Upper lobe of left lung (tissue), 6 donors: ENCODE results near the gene CLEC16A. TPM values are rescaled to one million over a fixed set of nuclear protein-coding genes. Genes with fewer than 3 reads are reported as not detected.

ENCODE experiments used
- ATAC-seq, 2 donors: fragments of 200-7000 bp; cut with Tn5 transposase; one replicate each; pipeline ENCODE4 v1.9.1; 2022; ENCODE audit warnings: mild to moderate bottlenecking in 2 of 2, moderate library complexity in 2 of 2; ENCODE audit not compliant: low FRiP score in 2 of 2
- DNase-seq, 2 donors: peaks; one replicate each; pipeline ENCODE4 v3.0.0-alpha.2; 2019 to 2020
- H3K27ac ChIP-seq, 4 donors: fragments of 200-600 bp; sonication (generic); one replicate each; pipeline ENCODE4 v1.5.1; 2016 to 2019
- H3K27me3 ChIP-seq, 4 donors: fragments of 200-600 bp; sonication (generic); one replicate each; pipeline ENCODE4 v1.5.1; 2017 to 2019
- H3K36me3 ChIP-seq, 4 donors: fragments of 200-600 bp; sonication (generic); one replicate each; pipeline ENCODE4 v1.5.1; 2016 to 2019
- H3K4me1 ChIP-seq, 4 donors: fragments of 200-600 bp; sonication (generic); one replicate each; pipeline ENCODE4 v1.5.1; 2018 to 2019
- H3K4me3 ChIP-seq, 4 donors: fragments of 200-600 bp; sonication (generic); one replicate each; pipeline ENCODE4 v1.5.1; 2017 to 2019; ENCODE audit warnings: mild to moderate bottlenecking in 2 of 4, moderate library complexity in 1 of 4
- H3K9me3 ChIP-seq, 4 donors: fragments of 200-600 bp; sonication (generic); one replicate each; pipeline ENCODE4 v1.5.1; 2018 to 2019
- EP300 ChIP-seq, 4 donors: sonication (generic); formaldehyde crosslinking; IDR thresholded peaks; one replicate each; pipeline ENCODE4 v1.5.1; 2017; ENCODE audit warnings: antibody characterized with exemption in 4 of 4, control low read depth in 2 of 4
- POLR2A ChIP-seq, 4 donors: fragments of 450-650 bp; IDR thresholded peaks; one replicate each; pipeline ENCODE4 v1.5.1; 2016 to 2017; ENCODE audit warnings: antibody characterized with exemption in 4 of 4, mild to moderate bottlenecking in 2 of 4
- POLR2AphosphoS5 ChIP-seq, 2 donors: sonication (generic); formaldehyde crosslinking; IDR thresholded peaks; one replicate each; pipeline ENCODE4 v1.5.1; 2017; ENCODE audit warnings: antibody characterized with exemption in 2 of 2
- WGBS, 2 donors: methylation state at CpG; one replicate each; pipeline ENCODE4 v1.1.5; 2017 to 2018; 5-methylcytosine and 5-hydroxymethylcytosine counted together
- total RNA-seq, 6 donors: library from RNA; depleted of rRNA in 4 of 6; stranded (reverse); fragments of >200 nt in 4 of 6; gene quantifications; one replicate each; pipeline versions ENCODE4 v1.1.0 to v1.2.1, GENCODE V29; 2016 to 2021
- TF ChIP-seq, protein P1 (sequence below), 6 experiments: fragments of 450-650 bp in 4 of 6; fragments of 200-600 bp in 2 of 6; sonication (generic) in 2 of 6; IDR thresholded peaks; one replicate each; pipeline ENCODE4 v1.5.1; 2016 to 2019; ENCODE audit warnings: antibody characterized with exemption in 6 of 6
- donor health status: DM: no; HTN: no; CAD: no; lungs with moderate emphysema.
- donor health status: DM: no; HTN: yes; CAD: no; lungs with severe emphysema.

Gene CLEC16A
- total RNA-seq, 6 donors from 2014 or later = 33.3 to 85.9 (median 46.4) TPM

DNA sequence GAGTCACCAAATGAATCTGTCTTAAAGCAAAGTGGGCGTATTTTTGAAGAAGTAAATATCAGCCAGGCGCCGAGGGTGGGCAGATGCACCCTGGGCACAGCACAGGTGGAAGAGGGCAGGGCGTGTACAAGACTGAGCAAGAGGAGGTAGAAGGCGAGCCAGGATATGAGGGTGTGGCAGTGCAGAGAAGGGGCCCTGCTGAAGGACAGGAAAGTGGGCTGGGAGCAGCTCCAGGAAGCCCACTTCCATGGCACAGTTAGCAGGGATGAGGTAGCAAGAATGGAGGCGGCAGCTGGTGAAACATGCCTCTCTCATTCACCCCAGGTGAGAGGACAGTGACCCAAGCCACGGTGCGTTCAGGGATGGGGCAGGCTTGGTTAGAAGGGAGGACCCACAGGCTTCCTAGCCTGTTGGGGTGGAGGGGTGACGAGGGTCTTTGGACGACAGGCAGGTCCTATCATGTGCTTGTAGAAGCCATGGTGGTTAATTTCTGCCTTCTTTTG lies 149.3 kb downstream of the CLEC16A start:
- peak in 1 of 2 donors; percentile 9 for ATAC-seq
- no peak for TF ChIP-seq POLR2A (IDR thresholded peaks at IDR 0.05)
- peaks cover 0 to 28% (median 4%) of the 10 kb centered on the region in 4 donors for H3K36me3 ChIP-seq
- H3K9me3 ChIP-seq = no peaks in the 10 kb centered on the region
- WGBS, 2 donors = 69% methylated on average over 10 of the region's 10 CpGs
- DNase-seq = no peak
- H3K27ac ChIP-seq = peak overlapping the region; percentile 16 to 70 (median 44)
- H3K4me1 ChIP-seq = peaks cover 13 to 28% (median 17%) of the 10 kb centered on the region in 4 donors
- no peak overlapping the region for H3K4me3 ChIP-seq
- H3K27me3 ChIP-seq = no peaks in the 10 kb centered on the region

DNA sequence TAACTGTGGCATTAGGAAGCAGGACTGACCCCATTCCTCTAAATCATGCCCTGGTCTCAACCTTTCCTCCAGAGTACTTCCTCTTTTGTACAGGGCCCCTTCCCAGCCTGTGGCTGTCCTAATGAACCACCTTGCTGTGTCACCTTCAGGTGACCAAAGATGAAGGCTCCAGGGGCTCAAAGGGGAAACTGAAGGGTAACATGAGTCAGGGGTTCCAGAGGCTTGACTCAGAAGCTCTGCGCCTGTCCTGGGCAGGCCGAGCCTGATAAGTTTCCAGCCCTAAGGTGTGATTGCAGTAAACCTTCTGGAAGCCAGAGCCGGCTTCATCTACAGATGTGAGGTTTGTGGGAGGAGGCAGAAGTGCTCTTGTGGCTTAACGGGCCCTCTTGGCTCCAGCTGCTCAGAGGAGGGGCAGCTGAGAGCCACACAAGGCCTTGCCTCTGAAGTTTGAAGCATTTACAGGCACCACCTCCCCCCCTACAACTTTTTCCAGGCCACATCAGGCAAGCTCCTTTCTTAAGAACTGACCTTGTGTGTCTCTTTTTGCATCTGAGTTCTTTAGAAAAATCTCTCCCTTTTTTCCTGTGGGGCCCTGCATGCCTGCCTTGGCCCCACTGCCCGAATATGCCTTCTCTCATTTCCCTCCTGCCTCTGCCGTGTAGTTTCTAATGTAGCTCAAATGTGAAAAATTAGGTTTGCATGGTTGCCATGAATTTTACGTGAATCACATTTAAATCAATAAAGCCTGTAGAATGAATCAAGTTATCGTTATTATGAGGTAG lies 149.9 kb downstream of the CLEC16A start:
- Histone ChIP-seq H3K4me3 (no peak overlapping the region), H3K27ac (peak overlapping the region; percentile 16 to 70 (median 44)), H3K27me3 (no peaks in the 10 kb centered on the region), H3K9me3 (no peaks in the 10 kb centered on the region), H3K36me3 (peaks cover 0 to 30% (median 4%) of the 10 kb centered on the region in 4 donors), H3K4me1 (peaks cover 11 to 28% (median 17%) of the 10 kb centered on the region in 4 donors)
- peak in 1 of 2 donors; percentile 69 for DNase-seq
- TF ChIP-seq, protein P1, sequence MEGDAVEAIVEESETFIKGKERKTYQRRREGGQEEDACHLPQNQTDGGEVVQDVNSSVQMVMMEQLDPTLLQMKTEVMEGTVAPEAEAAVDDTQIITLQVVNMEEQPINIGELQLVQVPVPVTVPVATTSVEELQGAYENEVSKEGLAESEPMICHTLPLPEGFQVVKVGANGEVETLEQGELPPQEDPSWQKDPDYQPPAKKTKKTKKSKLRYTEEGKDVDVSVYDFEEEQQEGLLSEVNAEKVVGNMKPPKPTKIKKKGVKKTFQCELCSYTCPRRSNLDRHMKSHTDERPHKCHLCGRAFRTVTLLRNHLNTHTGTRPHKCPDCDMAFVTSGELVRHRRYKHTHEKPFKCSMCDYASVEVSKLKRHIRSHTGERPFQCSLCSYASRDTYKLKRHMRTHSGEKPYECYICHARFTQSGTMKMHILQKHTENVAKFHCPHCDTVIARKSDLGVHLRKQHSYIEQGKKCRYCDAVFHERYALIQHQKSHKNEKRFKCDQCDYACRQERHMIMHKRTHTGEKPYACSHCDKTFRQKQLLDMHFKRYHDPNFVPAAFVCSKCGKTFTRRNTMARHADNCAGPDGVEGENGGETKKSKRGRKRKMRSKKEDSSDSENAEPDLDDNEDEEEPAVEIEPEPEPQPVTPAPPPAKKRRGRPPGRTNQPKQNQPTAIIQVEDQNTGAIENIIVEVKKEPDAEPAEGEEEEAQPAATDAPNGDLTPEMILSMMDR (IDR thresholded peaks at IDR 0.05) = no peak
- peak in 1 of 2 donors; percentile 28 for ATAC-seq
- 42 to 73% methylated on average over 4 to 8 of the region's 8 CpGs for WGBS, 2 donors

DNA sequence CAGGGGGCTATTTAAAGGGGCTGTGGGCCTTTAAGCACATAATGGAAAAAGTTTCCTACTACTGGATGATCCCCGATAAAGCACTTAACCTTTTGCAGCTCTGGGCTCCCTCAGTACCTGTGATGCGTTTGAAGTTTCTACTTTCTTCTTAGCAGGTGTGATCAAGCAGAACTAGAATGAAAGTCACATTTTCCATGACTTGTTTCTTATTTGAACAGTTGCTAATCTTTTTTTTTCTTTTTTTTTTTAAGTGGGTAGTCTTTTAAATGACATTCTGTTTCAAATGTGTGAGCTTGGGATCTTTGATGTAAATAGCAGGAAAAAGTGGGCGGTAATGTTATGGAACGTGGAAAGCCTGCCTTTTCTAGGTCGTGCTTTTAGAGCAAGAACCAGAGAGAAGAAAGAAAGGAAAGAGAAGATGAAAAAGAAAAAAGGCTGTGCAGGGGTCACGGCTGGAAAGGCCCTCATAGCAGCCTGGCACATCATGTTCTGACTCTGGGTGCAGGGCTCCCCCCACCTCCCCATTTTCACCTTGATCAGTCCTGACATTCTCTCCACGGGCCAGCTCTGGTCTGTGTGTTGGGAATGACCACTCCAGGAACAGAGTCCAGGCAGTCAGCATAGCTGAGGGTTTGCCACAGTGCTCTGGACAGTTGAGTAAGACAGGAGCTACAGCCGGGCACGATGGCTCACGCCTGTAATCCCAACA lies 150.6 kb downstream of the CLEC16A start:
- Histone ChIP-seq H3K27ac (no peak overlapping the region), H3K27me3 (no peaks in the 10 kb centered on the region), H3K36me3 (peaks cover 0 to 30% (median 3%) of the 10 kb centered on the region in 4 donors), H3K4me1 (peaks cover 16 to 28% (median 21%) of the 10 kb centered on the region in 4 donors), H3K9me3 (no peaks in the 10 kb centered on the region), H3K4me3 (no peak overlapping the region)
- DNase-seq (no peak), ATAC-seq (no peak)
- TF ChIP-seq, protein P1 (IDR thresholded peaks at IDR 0.05) = no peak
- TF ChIP-seq POLR2A (IDR thresholded peaks at IDR 0.05) = no peak
- TF ChIP-seq POLR2AphosphoS5 (IDR thresholded peaks at IDR 0.05) = no peak
- TF ChIP-seq EP300 (IDR thresholded peaks at IDR 0.05) = no peak
- WGBS, 2 donors = 81 to 83% methylated on average over 10 of the region's 10 CpGs

DNA sequence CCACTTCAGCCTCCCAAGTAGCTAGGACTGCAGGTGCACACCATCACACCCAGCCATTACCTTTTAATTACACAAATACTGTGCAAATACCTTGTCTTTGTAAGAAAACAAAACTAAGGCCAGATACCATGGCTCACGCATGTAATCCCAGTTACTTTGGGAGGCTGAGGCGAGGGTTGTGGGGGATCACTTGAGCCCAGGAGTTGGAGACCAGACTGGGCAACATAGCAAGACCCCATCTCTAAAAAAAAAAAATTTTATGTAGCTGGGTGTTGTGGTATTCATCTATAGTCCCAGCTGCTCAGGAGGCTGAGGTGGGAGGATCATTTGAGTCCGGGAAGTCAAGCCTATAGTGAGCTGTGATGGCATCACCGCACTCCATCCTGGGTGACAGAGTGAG lies 151.6 kb downstream of the CLEC16A start:
- no peak for DNase-seq
- Histone ChIP-seq H3K9me3 (no peaks in the 10 kb centered on the region), H3K4me3 (no peak overlapping the region), H3K27ac (no peak overlapping the region), H3K4me1 (peaks cover 16 to 30% (median 23%) of the 10 kb centered on the region in 4 donors), H3K36me3 (peaks cover 0 to 29% (median 2%) of the 10 kb centered on the region in 4 donors), H3K27me3 (no peaks in the 10 kb centered on the region)
- ATAC-seq = no peak
- TF ChIP-seq, protein P1 (IDR thresholded peaks at IDR 0.05) = no peak
- WGBS, 2 donors = 96 to 99% methylated on average over 4 of the region's 4 CpGs

DNA sequence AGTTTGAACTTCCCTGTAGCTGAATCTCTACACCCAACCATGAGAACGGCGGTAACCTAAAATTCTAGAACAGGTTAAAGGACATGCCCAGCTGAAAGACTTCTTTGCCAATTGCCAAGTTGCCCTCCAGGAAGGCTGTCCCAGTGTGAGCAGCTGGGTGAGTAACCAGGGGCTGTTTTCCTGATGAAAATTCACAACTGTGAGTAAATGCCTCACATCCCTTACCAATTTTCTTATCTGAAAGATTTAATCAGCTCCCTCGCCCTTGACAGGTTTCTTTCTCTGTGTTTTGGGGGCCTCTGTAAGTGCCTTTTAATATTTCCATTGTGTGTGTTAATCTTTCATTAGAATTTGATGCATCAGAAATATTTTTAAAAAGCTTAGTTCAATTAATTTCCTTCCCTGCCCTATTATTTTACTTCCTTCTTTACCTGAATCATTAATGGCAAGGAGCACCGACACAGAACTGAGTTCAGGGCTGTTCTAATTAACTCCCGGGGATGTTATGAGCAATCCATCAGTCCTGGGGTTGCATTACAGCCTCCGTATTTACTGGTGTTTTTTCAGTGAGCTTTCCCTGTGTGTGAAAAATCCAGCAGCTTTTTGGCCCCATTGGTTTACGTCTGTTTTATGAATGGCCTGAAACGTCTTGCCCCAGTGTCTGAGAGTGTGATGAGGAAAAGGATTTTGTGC lies 152.9 kb downstream of the CLEC16A start:
- Histone ChIP-seq H3K27ac (no peak overlapping the region), H3K9me3 (no peaks in the 10 kb centered on the region), H3K36me3 (peaks cover 0 to 16% (median 2%) of the 10 kb centered on the region in 4 donors), H3K4me1 (peaks cover 21 to 33% (median 28%) of the 10 kb centered on the region in 4 donors), H3K4me3 (no peak overlapping the region), H3K27me3 (no peaks in the 10 kb centered on the region)
- DNase-seq (no peak), ATAC-seq (no peak)
- TF ChIP-seq POLR2A (IDR thresholded peaks at IDR 0.05) (no peak), EP300 (IDR thresholded peaks at IDR 0.05) (no peak), POLR2AphosphoS5 (IDR thresholded peaks at IDR 0.05) (no peak)
- TF ChIP-seq, protein P1 (IDR thresholded peaks at IDR 0.05) = no peak
- 87 to 95% methylated on average over 8 of the region's 8 CpGs for WGBS, 2 donors
